GM21737 (cell line): ENCODE measurements around the gene HES7.
A peak's percentile ranks its signal among the peaks of the same experiment; 100 is the strongest.
"Not testable (repeated sequence)": the region's sequence is repeated elsewhere in the genome, so short reads cannot be mapped to it uniquely, and the experiment has no call there.

Experiments used
- ATAC-seq: cut with Tn5 transposase; IDR thresholded peaks from one replicate; pipeline ENCODE4 v1.9.1; 2021; ENCODE audit warnings: mild to moderate bottlenecking, moderate library complexity; ENCODE audit not compliant: unreplicated experiment

HES7 gene

DNA sequence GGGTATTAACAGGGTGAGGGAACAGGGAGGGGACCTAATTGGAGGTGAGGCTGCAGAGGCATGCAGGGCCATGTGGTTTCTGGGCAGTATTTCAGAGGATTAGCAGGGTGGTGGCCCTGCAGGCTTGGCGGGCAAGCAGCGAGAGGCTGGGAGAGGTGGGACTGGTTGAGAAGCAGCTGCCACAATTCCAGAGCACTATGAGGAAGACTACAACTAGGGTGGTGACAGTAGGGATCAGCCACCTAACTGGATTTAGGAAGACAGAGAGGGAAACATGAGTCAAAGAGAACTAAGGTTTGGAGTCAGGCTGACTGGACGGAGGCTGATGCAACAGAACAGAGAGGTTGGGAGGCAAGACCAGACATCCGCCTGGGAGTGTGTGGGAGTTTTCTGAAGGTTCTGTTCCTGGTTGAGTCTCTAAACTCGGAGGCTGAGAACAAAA lies 17.9 kb downstream of the HES7 start:
- ATAC-seq, result no peak

GRCh38 chr17:8104911-8105310 lies 19.0 kb downstream of the HES7 start:
- ATAC-seq, result no peak

DNA sequence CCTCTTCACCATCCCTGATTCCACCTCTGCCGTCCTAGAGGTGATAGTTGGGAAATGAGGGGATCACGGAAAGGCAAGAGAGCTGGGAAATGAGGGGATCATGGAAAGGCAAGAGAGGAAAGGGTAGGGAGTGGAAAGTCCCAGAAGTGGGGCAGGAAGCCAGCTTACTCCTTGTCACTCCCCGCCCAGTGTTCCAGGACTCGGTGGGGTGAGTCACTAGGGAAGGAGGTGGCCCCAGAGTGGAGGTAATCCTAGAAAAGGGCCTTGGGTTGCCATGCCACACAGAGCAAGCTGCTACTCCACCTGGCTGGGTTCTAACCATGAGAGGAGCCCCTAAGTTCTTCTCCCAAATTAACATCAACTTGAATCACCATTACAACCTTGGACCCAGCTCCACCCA lies 20.4 kb downstream of the HES7 start:
- no peak for ATAC-seq

GRCh38 chr17:8101721-8102120 lies 22.2 kb downstream of the HES7 start:
- no peak for ATAC-seq

DNA sequence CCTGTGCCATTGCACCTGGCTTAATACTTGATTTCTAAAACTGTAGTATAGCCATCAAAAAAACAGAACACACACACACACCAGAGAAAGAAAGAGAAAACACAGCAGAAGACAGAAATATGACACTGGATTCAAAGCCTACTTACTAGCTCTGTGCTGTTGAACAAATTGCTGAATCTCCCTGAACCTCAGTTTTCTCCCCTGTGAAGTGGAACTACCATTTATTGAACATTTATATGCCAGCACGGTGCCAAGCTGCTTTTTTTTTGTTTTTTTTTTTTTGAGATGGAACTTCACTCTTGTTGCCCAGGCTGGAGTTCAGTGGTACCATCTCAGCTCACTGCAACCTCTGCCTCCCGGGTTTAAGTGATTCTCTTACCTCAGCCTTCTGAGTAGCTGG lies 23.1 kb downstream of the HES7 start:
- no peak for ATAC-seq

- ATAC-seq, result no peak
These were observed 23.8 kb downstream of the HES7 start for GRCh38 chr17:8100111-8100510.

DNA sequence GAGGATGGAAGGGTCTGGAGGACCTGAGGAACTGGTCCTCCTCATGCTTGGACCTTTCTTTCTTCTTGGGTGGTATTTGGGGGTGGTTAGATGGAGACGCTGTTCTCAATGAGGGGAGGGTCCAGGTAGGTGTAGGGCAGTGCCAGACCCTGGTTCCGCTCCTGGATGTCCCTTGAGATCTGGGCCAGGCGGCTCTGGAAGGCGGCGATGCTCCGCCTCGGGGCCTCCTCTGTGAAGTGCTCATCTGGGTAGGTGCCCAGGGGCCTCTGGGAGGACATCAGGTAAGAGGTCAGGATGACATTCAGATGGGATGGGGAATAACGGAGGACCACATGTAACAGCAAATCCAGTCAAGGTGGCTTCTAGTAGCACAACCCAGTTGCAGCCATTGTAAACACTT lies 27.4 kb downstream of the HES7 start:
- ATAC-seq, result no peak

- no peak for ATAC-seq
These were observed 28.5 kb downstream of the HES7 start for GRCh38 chr17:8095361-8095760.

DNA sequence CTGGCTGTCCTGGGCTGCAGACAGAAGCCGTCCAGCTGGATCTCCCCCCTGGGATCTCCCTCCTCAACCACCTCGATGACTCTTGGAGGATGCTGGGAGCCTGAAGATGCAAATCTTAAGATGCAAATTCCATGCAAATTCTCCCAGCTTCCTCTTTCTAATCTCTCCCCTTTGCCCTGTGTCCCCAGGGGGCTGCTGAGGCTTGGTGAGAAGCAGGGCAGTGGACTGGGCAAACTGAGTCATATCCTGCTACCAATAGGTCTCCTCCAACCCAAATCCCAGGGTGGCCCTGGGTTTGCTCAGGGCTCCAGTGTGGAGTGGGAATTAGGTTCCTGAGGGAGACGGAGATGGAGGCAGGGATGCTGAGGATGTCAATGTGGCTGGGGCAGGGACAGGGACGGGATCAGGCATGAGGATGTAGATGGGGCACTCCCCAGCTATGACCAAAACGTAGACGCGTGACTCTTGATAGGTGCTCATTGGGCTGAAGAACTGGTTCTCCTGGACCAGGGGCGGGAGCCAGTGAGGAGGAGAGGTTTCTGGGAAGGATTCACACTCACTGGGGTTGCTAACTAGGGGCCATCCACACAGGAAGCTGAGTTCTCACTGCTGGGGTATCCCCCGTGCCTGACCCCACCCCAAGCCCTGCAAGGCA lies 32.7 kb downstream of the HES7 start:
- peak; percentile 63 for ATAC-seq

- ATAC-seq, result no peak
These were observed 34.2 kb downstream of the HES7 start for GRCh38 chr17:8089728-8090127.

DNA sequence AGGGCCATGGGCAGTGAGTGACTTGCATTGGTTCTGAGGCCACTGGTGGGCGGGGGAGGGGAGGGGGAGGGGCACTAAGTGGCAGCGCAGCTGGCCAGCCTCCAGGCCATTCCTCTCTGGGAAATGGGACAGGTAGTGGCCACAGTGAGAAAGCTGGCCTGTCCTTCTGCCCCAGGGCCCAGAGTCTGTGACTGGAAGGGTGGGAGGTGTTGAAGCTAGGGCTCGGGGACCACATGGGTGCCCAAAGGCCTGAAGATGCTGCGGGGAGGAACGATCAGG lies 36.0 kb downstream of the HES7 start:
- no peak for ATAC-seq

- no peak for ATAC-seq
These were observed 36.6 kb downstream of the HES7 start, which contains the start of gene ALOX12B for GRCh38 chr17:8087075-8087951. TSS of gene ALOX12B (minus strand) at chr17:8087716. CDS start at chr17:8087442, 274 bp downstream.

DNA sequence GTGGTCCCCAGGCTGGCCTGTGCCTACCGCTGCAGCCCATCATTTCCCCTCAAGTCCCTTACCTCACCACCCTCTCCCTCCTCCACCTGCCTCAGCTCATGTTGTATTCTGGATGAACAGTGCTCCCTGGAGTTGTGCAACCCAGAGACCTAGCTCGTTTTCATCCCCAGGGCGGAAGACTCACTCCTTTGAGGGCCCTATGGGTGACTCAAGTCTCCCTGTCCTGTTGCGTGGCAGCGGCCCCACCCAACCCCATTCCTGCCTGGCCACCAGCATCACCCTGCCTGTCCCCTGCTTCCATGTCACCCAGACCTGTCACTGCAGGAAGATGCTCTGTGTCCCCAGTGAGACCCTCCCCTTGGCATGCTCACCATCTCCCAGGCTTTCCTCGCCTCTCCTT lies 39.7 kb downstream of the HES7 start:
- ATAC-seq, result no peak

GRCh38 chr17:8082292-8082691 lies 41.6 kb downstream of the HES7 start:
- ATAC-seq, result no peak

DNA sequence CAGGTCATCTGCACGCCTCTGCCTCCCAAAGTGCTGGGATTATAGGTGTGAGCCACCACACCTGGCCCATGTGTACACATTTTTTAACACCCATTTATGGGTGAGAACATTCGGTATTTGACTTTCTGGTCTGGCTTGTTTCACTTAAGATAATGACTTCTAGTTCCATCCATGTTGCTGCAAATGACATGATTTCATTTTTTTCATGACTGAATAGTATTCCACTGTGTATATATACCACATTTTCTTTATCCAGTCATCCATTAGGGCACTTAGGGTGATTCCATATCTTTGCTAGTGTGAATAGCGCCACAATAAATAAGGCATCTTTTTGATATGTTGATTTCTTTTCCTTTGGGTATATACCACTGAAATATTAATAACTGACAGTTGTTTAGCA lies 42.0 kb downstream of the HES7 start:
- ATAC-seq, result no peak

DNA sequence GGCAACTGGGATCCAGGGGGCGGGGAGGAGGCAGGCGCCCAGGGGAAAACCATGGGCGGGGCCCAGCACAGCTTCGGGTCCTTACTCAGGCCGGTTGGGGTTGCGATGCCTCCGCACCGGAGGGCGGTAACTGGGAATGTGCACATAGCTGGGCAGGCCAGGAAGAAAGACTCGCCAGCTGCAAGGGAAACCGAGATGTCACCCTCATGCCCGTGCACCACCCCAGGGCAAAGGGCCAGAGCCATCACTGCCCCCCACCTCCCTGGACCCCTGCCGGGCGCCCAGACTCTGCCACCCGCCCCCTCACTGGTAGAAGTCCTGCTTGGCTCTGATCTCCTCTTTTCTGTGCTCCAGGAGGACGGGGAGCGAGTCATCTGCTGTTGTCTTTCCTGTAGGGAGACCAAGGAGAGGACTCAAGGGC lies 43.1 kb downstream of the HES7 start:
- no peak for ATAC-seq

GRCh38 chr17:8080208-8080798 lies 43.6 kb downstream of the HES7 start:
- ATAC-seq, result no peak

GRCh38 chr17:8079291-8080207 lies 44.4 kb downstream of the HES7 start:
- ATAC-seq, result peak; percentile 64

DNA sequence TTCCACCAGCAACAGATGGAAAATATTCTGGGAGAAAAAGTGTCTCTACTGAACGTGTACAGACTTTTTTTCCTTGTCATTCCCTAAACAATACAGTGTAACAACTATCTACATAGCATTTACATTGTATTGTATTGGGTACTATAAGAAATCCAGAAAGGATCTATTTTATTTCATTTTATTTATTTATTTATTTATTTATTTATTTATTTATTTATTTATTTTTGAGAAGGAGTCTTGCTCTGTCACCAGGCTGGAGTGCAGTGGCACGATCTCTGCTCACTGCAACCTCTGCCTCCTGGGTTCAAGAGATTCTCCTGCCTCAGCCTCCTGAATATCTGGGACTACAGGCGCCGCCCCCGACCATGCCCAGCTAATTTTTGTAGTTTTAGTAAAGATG lies 46.0 kb downstream of the HES7 start:
- ATAC-seq, result not testable (repeated sequence)

DNA sequence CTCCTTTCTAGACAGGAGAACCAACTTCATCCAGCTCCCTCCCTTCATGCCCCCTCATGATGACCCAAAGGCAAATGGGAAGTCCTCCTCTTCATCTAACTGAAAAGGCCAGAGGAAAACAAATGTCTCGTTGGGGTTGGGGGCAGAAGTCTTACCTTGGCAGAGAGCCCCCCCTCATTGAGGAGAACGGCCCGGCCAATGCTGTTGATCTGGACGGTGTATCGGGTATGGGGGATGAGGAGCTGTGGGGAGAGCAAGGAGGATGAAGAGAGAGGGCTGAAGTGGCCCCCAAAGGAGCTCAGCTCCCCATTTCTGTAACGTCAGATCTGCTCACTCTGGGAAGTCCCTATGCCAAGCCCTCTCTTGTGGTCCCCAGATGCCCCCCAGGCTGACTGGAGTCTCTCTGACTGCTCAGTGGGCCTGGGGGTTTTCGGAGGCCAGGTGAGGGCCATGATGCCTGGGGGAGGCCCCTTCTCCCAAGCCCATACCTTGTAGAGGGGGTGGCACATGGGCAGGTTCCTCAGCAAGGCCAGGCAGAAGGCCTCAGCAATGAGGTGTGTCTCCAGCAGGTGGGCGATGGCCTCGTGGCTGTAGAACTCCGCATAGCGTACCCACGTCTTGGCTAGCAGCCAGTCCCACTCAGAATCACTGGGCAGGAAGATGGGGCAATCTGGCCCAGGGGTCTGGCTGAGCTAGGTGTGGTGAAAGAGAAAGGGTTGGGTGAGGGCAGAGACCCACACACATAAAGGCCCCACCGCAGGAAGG lies 47.2 kb downstream of the HES7 start:
- no peak for ATAC-seq
